HG02759 (cell line): Measurements from ENCODE around the gene PADI2.
"Not testable (repeated sequence)": the region's sequence is repeated elsewhere in the genome, so short reads cannot be mapped to it uniquely, and the experiment has no call there.

Experiments used
- ATAC-seq: cut with Tn5 transposase; IDR thresholded peaks from one replicate; pipeline ENCODE4 v1.9.1; 2021; ENCODE audit warnings: mild to moderate bottlenecking, moderate library complexity; ENCODE audit not compliant: unreplicated experiment

The PADI2 gene

GRCh38 chr1:17086751-17087150 is 32.5 kb downstream of the PADI2 start:
- ATAC-seq = no peak

GRCh38 chr1:17084787-17085186 is 34.5 kb downstream of the PADI2 start:
- no peak for ATAC-seq

GRCh38 chr1:17082761-17083160 is 36.5 kb downstream of the PADI2 start:
- no peak for ATAC-seq

- ATAC-seq = no peak
Measured at GRCh38 chr1:17081439-17081838, 37.8 kb downstream of the PADI2 start.

GRCh38 chr1:17080880-17081279 is 38.4 kb downstream of the PADI2 start:
- no peak for ATAC-seq

- no peak for ATAC-seq
Measured at GRCh38 chr1:17080085-17080759, 39.0 kb downstream of the PADI2 start.

GRCh38 chr1:17078991-17079868 is 40.0 kb downstream of the PADI2 start:
- no peak for ATAC-seq

- no peak for ATAC-seq
Measured at GRCh38 chr1:17075470-17076255, 43.6 kb downstream of the PADI2 start.

- no peak for ATAC-seq
Measured at GRCh38 chr1:17071794-17072193, 47.5 kb downstream of the PADI2 start.

GRCh38 chr1:17070163-17070525 is 49.1 kb downstream of the PADI2 start:
- no peak for ATAC-seq

GRCh38 chr1:17069452-17070162 is 49.6 kb downstream of the PADI2 start:
- no peak for ATAC-seq

GRCh38 chr1:17068789-17069188 is 50.5 kb downstream of the PADI2 start:
- no peak for ATAC-seq

- ATAC-seq = no peak
Measured at GRCh38 chr1:17067465-17068240, 51.6 kb downstream of the PADI2 start.

- no peak for ATAC-seq
Measured at GRCh38 chr1:17067069-17067426, 52.2 kb downstream of the PADI2 start.

GRCh38 chr1:17066361-17067068 is 52.7 kb downstream of the PADI2 start:
- ATAC-seq = no peak

GRCh38 chr1:17065666-17066065 is 53.6 kb downstream of the PADI2 start:
- ATAC-seq = no peak

GRCh38 chr1:17062751-17063150 is 56.5 kb downstream of the PADI2 start:
- not testable (repeated sequence) for ATAC-seq

GRCh38 chr1:17061892-17062291 is 57.4 kb downstream of the PADI2 start:
- no peak for ATAC-seq

GRCh38 chr1:17061486-17061885 is 57.8 kb downstream of the PADI2 start:
- no peak for ATAC-seq

GRCh38 chr1:17060306-17060749 is 58.9 kb downstream of the PADI2 start:
- no peak for ATAC-seq
